ENCODE data around the gene FMO3. TPM values are rescaled to one million over a fixed set of nuclear protein-coding genes. Genes with fewer than 3 reads are reported as not detected.

Gene FMO3
- total RNA-seq, 1 experiment from 2014 or later = not detected

DNA sequence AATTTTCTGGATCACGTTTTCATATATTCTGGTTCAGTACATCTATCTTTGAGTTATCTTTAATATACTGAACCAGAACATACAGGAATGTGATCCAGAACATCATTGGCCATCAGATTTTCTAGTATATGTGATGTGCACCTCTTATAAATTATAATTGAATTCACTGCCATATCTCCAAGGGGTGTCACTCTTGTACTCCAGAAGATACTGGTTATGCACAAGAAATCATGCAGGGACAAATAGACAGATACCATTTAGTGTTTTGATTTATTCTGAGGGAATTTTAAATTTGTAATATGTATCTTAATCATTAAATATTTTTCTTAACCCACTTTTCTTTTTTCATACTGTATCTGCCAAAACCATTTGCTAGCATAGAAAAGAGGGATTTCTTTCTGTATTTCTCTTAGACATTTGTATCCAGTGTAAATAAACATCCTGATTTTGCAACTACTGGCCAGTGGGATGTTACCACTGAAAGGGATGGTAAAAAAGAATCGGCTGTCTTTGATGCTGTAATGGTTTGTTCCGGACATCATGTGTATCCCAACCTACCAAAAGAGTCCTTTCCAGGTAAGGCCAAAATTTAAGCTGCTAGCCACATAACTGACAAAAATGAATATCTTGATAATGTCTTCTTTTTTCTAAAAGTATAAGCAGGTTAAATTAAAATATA, 16.7 kb downstream of the FMO3 start:
- H3K27me3 Mint-ChIP-seq (ENCODE audit: insufficient read depth, unreplicated experiment) = peaks cover 4% of the 10 kb centered on the region
- CTCF ChIA-PET = interaction anchor here (0.5 kb wide), 1 partner anchor 8 kb away, joined by 3 read pairs; no protein-coding TSS in a partner anchor

GRCh38 chr1:171107969-171108368, 17.3 kb downstream of the FMO3 start:
- Mint-ChIP-seq H3K9me3 (ENCODE audit: unreplicated experiment) (no peaks in the 10 kb centered on the region), H3K36me3 (ENCODE audit: insufficient read depth, unreplicated experiment) (no peaks in the 10 kb centered on the region), H3K4me3 (ENCODE audit: unreplicated experiment) (no peak overlapping the region), H3K27me3 (ENCODE audit: insufficient read depth, unreplicated experiment) (peaks cover 6% of the 10 kb centered on the region), H3K4me1 (ENCODE audit: low read depth, unreplicated experiment) (no peaks in the 10 kb centered on the region), H3K27ac (ENCODE audit: unreplicated experiment) (no peak overlapping the region)
- intact Hi-C loops (cut with micrococcal nuclease; ENCODE audit: unreplicated experiment) = no loop called here
- Histone ChIP-seq H3K27me3 (replicated peaks; ENCODE audit: control insufficient read depth, insufficient read depth, low read length) (no peaks in the 10 kb centered on the region; the same call in none of the 2 replicates), H3K36me3 (ENCODE audit: control insufficient read depth, insufficient read depth, low read length) (no peaks in the 10 kb centered on the region), H3K4me1 (no peaks in the 10 kb centered on the region), H3K4me3 (ENCODE audit: low read depth, low read length) (no peak overlapping the region), H3K9me3 (no peaks in the 10 kb centered on the region)
- no TSS peak for BruUV-seq (replicated peaks)
- POLR2A ChIA-PET = no interaction called here
- TF ChIP-seq CTCF (IDR thresholded peaks at IDR 0.05; ENCODE audit: insufficient read depth in 1 of 2, low read depth in 1 of 2, low read length in 1 of 2, severe bottlenecking in 1 of 2, unreplicated experiment in 1 of 2) = no peak
- DNase-seq = peak in 1 of 2 experiments; percentile 11
- CTCF ChIA-PET = interaction anchor here (0.5 kb wide), 1 partner anchor 8 kb away, joined by 3 read pairs; no protein-coding TSS in a partner anchor

More for the DNA sequence above, 16.7 kb downstream of the FMO3 start:
- H3K27me3 ChIP-seq (replicated peaks; ENCODE audit: control insufficient read depth, insufficient read depth, low read length) = no peaks in the 10 kb centered on the region; the same call in 1 of the 2 replicates
- Mint-ChIP-seq H3K36me3 (ENCODE audit: insufficient read depth, unreplicated experiment) (no peaks in the 10 kb centered on the region), H3K4me1 (ENCODE audit: low read depth, unreplicated experiment) (no peaks in the 10 kb centered on the region), H3K4me3 (ENCODE audit: unreplicated experiment) (no peak overlapping the region), H3K9me3 (ENCODE audit: unreplicated experiment) (no peaks in the 10 kb centered on the region), H3K27ac (ENCODE audit: unreplicated experiment) (no peak overlapping the region)
- H3K36me3 ChIP-seq (ENCODE audit: control insufficient read depth, insufficient read depth, low read length) = no peaks in the 10 kb centered on the region
- no peak for TF ChIP-seq CTCF (IDR thresholded peaks at IDR 0.05; ENCODE audit: insufficient read depth in 1 of 2, low read depth in 1 of 2, low read length in 1 of 2, severe bottlenecking in 1 of 2, unreplicated experiment in 1 of 2)
- POLR2A ChIA-PET = no interaction called here
- H3K9me3 ChIP-seq = no peaks in the 10 kb centered on the region
- H3K4me1 ChIP-seq = no peaks in the 10 kb centered on the region
- intact Hi-C loops (cut with micrococcal nuclease; ENCODE audit: unreplicated experiment) = no loop called here
- no TSS peak for BruUV-seq (replicated peaks)
- no peak for DNase-seq
- H3K4me3 ChIP-seq (ENCODE audit: low read depth, low read length) = no peak overlapping the region

DNA sequence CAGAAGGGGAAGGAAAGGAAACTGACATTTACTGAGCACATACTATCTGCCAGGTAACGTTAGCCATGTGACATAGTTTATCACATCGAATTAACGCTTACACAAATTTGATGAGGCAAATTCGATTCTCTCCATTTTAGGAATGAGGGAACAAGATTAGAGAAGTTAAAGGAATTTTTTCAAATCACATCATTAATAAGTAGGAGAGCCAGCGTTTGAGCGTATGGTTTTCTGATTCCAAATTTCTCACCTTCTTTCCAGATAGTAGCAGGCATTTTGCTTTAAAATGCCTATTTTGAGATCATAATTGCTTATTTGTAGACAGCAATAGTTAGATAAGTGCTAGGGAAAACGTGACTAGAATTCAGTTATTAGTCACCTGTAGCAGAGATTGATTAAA, 19.3 kb downstream of the FMO3 start:
- no peaks in the 10 kb centered on the region for H3K9me3 Mint-ChIP-seq (ENCODE audit: unreplicated experiment)
- Histone ChIP-seq H3K36me3 (ENCODE audit: control insufficient read depth, insufficient read depth, low read length) (no peaks in the 10 kb centered on the region), H3K4me3 (ENCODE audit: low read depth, low read length) (no peak overlapping the region), H3K4me1 (no peaks in the 10 kb centered on the region), H3K27me3 (replicated peaks; ENCODE audit: control insufficient read depth, insufficient read depth, low read length) (no peaks in the 10 kb centered on the region; the same call in none of the 2 replicates), H3K9me3 (no peaks in the 10 kb centered on the region)
- no peak for DNase-seq
- BruUV-seq (replicated peaks) = no TSS peak
- no peak overlapping the region for H3K4me3 Mint-ChIP-seq (ENCODE audit: unreplicated experiment)
- H3K4me1 Mint-ChIP-seq (ENCODE audit: low read depth, unreplicated experiment) = no peaks in the 10 kb centered on the region
- no peaks in the 10 kb centered on the region for H3K36me3 Mint-ChIP-seq (ENCODE audit: insufficient read depth, unreplicated experiment)
- no peak for TF ChIP-seq CTCF (IDR thresholded peaks at IDR 0.05; ENCODE audit: insufficient read depth in 1 of 2, low read depth in 1 of 2, low read length in 1 of 2, severe bottlenecking in 1 of 2, unreplicated experiment in 1 of 2)
- no peak overlapping the region for H3K27ac Mint-ChIP-seq (ENCODE audit: unreplicated experiment)
- peaks cover 6% of the 10 kb centered on the region for H3K27me3 Mint-ChIP-seq (ENCODE audit: insufficient read depth, unreplicated experiment)
- CTCF ChIA-PET = no interaction called here
- POLR2A ChIA-PET = no interaction called here
- intact Hi-C loops (cut with micrococcal nuclease; ENCODE audit: unreplicated experiment) = no loop called here
